RPMI7951 (cell line): ENCODE data around the gene IL1RAPL1. TPM values are rescaled to one million over a fixed set of nuclear protein-coding genes. Genes with fewer than 3 reads are reported as not detected.
A peak's percentile ranks its signal among the peaks of the same experiment; 100 is the strongest.
"Not testable (repeated sequence)": the region's sequence is repeated elsewhere in the genome, so short reads cannot be mapped to it uniquely, and the experiment has no call there.

ENCODE experiments used
- DNase-seq: peaks from one replicate; pipeline ENCODE4 v3.0.0-alpha.2; 2012; ENCODE audit warnings: low read depth
- total RNA-seq: library from RNA; depleted of rRNA; stranded (reverse); fragments of >200 nt; shearing (Covaris generic); gene quantifications from 2 replicates; pipeline ENCODE4 v1.2.3, GENCODE V29; 2014

Gene IL1RAPL1
- total RNA-seq, 1 experiment from 2014 or later, result 4.6 TPM

GRCh38 chrX:28773807-28774206, 186.6 kb downstream of the IL1RAPL1 start:
- DNase-seq, result no peak

DNA sequence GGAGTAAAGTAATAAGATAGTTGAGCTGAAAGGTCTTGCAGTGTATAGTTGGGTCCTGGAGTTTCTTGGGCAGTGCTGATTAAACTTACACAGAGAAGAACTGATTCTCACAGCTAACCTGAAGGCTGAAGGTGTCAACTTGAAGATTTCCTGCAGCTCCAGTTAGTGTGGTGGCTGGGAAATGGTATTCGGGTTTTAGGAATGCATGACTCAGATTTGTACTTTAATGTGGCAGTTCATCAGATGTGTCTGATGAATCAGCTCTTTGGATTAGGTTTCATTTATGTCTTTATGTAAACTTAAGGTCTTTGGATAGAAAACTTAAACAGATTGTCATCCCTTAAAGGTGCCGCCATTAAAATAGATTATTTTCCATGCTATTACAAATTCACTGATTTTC, 200.0 kb downstream of the IL1RAPL1 start:
- DNase-seq, result peak; percentile 17

DNA sequence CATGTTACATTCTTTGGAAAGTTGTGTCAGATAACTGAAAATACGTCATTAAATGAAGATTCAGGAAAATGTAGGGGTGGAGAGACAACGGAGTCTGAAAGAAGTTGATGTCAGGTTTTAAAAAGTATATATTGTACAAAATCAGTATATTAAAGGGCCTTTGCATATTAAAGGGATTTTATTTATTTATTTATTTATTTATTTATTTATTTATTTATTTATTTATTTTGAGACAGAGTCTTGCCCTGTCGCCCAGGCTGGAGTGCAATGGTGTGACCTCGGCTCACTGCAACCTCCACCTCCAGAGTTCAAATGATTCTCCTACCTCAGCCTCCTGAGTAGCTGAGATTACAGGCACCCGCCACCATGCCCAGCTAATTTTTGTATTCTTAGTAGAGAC, 213.4 kb downstream of the IL1RAPL1 start:
- DNase-seq, result not testable (repeated sequence)

DNA sequence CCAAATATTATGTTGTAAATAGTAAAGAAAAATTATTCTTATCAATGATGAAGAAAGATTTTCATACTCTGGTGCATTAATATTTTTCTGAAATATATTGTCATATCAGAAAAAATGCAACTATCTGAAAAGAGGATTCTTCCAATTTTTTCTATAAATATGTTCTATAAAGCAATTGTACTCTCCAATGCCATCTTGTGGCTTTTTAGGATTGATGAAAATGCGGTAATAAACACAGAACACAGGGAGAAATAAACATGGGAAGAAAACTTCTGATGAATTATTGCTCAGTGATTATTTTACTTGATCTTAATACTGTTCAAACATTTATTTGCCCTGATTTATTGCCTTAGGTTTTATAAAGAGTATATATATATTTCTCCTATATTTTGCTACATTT, 215.4 kb downstream of the IL1RAPL1 start:
- DNase-seq, result no peak

DNA sequence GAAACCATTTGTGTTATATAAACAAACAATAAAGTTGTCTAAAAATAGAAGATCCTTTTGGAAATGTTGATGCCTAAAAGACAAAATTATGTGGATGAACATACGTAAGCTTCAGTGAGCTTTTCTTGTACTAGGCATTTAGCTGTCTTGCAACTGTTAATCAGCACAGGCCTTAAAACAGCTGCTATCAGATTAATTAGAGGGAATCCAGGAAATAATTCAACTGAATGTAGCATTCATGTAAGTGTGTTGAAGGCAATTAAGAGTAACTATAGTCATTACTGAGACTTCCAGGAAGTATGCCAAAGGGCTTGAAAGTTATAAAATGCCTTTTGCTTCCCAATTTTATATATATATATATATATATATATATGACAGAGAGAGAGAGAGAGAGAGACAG, 248.7 kb downstream of the IL1RAPL1 start:
- no peak for DNase-seq

GRCh38 chrX:28843817-28844216, 256.6 kb downstream of the IL1RAPL1 start:
- DNase-seq, result no peak

DNA sequence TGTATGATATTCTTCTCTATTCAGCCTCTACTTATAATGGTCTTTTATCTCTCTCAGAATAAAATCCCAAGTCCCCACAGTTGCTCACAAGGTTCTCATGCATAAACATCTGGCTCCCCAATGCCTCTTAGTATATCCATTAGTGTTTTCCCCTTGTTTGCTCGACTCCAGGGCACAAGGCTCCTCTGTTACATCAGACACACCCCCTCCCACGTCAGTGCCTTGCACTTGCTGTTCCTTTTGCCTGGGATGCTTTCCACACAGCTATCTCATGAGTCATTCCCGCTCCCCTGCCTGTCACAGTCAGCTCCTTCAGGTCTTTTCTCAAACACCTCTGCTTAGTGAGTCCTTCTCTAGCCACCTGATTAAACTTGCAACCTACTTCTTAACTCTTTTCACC, 260.2 kb downstream of the IL1RAPL1 start:
- DNase-seq, result no peak

- DNase-seq, result no peak
Measured at GRCh38 chrX:28848707-28849106, 261.5 kb downstream of the IL1RAPL1 start.

DNA sequence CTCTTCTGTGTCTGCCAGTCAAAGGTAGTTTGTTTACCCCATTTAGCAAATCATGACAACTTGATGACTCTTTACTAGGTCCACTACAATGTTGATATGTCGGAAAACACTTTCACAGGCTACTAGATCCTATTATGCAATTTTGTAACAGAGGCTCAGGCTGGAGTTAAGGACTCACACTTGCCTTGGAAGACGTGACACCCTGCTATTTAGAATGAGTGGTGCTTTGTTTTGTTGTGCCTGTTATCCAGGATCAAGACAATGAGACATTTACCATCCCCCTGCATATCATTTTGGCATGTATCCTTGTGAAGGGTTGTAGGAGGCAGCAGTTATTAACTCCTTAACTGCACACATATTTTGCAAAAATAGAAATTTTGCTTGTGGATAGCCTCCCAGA, 263.7 kb downstream of the IL1RAPL1 start:
- DNase-seq, result no peak

DNA sequence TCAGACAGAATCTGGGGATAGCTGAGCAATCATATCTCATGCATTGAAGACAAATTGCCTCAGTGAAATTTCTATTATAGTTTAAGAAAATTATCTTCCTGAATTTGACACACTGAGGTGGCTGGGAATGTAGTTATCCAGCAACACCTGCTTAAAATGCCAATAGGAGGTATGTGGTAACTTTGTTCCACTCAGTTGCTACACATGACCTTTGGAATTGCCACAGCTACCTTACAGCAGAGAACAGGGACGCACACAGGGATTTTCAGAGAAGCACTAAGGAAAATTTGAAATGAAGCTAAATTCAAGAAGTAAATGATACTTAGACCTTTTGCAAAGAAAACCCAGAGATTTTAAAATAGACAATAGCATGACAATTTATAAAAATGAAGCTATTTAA, 264.6 kb downstream of the IL1RAPL1 start:
- no peak for DNase-seq

- no peak for DNase-seq
Measured at GRCh38 chrX:28854637-28855036, 267.4 kb downstream of the IL1RAPL1 start.

DNA sequence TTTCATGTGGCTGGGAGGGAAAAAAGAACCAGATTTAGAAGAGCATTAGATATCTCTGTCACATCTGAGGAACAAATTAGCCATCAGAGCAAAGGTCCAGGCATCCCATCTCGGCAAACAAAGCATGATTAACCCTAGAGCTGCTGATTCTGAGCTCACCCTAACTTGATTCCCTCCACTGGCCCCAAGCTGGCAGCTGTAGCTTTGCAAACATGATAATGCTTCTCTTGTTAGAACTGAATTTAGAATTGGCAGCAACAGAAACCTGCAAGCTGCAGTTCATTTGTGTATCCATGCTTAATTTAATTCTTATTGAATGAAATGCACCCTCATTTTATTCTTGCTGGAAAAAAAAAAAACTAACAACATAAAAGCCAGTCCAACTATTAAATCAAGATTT, 289.2 kb downstream of the IL1RAPL1 start:
- DNase-seq, result no peak

- no peak for DNase-seq
Measured at GRCh38 chrX:28876901-28877300, 289.7 kb downstream of the IL1RAPL1 start.

DNA sequence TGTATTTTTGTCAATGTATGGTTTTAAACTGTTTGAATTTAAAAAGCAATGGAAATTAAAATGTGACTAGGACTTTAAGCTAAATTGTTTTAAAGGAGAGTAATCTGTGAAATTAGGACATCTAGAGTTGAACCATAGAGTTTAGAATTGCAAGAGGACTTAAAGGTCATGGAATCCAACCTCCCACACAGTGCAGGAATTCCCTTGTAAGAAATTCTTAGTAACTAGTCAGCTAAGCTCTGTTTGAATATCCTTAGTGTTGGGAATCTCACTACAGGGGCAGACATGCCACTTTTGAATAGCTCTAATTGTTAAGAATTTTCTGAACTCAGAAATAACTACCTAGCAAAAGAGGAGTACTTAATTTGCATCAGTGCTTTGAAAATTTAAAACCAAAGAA, 292.9 kb downstream of the IL1RAPL1 start:
- DNase-seq, result no peak

DNA sequence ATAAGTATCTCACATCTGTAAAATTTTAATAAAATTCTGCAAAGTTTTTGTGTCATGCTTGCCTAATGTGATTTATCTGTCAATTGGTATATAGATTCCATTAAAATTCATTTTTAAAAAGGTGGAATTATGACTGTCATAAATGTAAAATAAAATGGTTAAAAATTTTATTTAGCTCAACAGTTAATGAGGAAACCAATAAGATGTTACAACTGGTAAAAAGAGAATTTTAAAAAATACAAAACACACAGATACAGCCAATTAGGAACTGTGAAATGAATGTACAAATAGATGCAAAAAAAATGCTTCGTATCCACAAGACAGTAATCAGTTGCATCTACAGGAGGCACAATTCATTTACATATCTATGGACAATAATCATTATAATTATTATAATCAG, 297.6 kb downstream of the IL1RAPL1 start:
- DNase-seq, result no peak

- no peak for DNase-seq
Measured at GRCh38 chrX:28888416-28888815, 301.2 kb downstream of the IL1RAPL1 start.

DNA sequence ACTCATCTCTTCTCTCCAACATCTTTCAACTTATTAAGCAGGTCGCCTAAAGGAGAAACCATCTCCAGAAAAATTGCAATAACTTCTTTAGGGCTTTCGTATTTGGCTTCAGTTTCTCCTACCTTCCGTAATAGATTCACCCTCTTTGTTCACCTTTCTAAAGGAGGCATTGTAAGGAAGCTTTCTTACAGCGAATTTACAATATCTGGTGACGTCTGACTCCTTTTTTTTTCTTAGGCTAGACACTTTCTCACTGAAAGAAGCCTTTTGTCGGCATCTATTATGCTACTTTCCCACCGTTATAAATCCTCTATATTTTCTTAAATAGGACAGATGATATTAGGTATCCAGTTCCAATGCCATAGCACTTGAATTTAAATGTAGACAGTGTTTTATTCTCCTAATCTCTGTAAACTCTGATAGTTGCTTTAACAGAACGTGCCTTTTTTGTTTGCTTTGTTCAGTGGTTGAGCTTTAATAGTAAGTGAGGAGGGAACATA, 302.4 kb downstream of the IL1RAPL1 start:
- DNase-seq, result no peak

DNA sequence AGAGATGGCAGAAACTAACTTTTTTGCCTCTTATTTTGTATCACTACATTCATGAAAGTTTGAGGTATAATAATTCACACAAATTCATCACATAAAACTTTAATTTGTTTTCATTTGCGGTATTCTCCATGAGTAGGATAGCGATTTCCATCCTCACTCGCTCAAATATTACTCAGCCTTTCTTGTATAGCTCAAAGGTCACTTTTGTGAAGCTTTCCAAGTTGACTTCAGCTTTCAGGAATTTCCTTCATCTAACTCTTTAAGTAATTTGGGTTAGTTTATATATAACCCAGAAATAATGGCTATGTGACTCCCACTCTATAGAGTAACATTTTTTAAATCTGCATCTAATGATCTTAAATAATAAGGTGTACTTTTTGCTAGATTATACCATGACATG, 314.4 kb downstream of the IL1RAPL1 start:
- DNase-seq, result no peak

GRCh38 chrX:28910487-28910886, 323.2 kb downstream of the IL1RAPL1 start:
- no peak for DNase-seq

DNA sequence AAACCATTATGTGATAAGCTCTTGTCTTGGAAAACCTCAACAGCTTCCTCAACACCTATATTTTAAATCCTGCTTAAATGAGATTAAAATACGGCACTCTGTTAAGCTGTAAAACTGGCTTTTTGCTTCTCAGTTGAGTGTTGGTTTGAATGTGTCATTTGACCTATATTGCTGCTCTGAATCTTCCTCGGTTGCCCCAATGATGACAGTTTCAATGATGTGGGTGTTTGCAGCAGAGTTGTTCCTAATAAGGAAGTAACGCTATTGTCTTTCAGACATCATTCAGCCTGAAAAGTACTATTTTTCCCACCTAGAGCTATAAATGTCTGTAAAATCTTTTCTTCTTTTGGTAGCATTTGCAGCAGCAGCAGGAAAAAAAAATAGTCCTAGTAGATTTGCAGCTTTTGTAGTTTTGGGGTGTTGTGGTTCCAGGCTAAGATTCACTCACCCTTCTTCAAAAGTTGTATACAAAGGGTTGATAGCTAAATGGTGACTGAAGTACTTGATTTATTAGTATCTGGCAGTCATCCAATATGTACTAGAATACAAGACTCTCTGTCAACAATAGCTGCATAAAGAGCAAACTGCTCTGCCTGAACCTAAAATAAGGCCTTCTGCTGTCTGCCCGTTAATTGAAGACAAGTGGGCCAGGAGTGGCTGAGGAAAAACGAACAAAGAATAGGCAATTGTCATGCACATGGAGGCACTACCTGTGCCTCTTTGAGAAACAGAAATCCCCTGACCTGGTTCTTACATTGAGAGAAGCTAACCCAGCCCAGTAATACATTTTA, 333.1 kb downstream of the IL1RAPL1 start:
- no peak for DNase-seq

GRCh38 chrX:28922106-28922505, 334.9 kb downstream of the IL1RAPL1 start:
- no peak for DNase-seq

DNA sequence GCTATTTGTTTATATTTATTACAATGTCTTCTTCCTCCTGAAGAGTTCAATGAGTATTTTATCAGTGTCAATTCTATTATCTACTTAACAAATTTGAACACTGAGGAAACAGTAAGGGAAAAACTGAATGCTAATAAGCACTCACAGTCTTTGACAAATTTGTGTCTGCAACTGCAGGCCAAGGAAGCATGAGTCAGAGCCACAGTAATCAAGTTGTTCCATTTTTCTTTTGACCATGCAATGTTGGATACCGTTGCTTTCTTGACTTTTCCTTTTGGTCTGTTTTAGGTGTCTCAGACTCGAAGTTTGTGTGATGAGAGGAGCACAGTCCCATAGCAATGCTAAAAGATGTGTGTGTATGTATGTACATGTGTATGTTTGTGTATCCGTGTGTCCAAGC, 359.6 kb downstream of the IL1RAPL1 start:
- no peak for DNase-seq

DNA sequence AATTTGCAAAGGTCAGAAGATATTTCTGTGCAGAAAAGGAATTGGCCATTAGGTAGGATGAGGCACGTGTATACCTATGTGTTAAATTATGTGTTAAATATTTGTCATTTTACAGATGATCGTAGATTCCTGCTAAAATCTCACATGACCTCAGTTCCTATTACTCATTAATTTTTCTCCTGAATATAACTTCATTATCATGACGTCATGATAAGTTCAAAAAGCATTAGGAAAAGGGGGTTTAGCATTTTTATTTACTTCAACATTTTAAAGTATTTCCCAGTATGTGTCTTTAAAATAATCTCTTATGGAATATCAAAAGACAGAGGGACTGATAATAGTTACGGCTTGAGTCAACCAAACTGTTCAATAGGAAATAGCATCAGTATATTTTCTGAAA, 372.8 kb downstream of the IL1RAPL1 start:
- no peak for DNase-seq

DNA sequence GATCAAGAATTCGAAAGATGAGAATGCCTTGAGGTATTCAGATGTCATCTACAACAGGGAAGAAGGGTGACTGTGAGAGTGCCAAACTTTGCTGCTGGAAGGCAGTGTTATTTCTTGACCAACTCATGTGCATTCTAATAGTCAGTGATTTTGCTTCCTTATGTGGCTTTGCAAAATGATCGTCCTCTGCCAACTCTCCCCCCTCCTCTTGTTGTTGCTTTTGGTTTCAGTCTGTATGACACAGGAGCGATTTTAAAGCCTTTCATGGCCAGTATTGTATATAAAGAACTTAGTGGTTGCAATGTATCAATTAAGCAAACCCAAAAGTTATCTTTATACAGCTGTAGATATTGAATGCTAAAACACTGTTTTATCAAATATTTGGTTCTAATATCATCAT, 379.1 kb downstream of the IL1RAPL1 start:
- no peak for DNase-seq
